LNCaP clone FGC (cell line): Measurements from ENCODE around the gene HSPA5.
"Not testable (repeated sequence)": the region's sequence is repeated elsewhere in the genome, so short reads cannot be mapped to it uniquely, and the experiment has no call there.

Experiments
- DNase-seq: peaks from one replicate; pipeline ENCODE4 v3.0.0-alpha.2; 2011; ENCODE audit warnings: low read depth
- H3K4me3 ChIP-seq: 2 replicates; pipeline ENCODE4 v1.5.1; 2011; ENCODE audit warnings: mild to moderate bottlenecking, low read depth, low read length, control low read depth
- CTCF ChIP-seq: IDR thresholded peaks from 2 replicates; pipeline ENCODE4 v1.5.1; 2012; ENCODE audit warnings: mild to moderate bottlenecking; ENCODE audit not compliant: control insufficient read depth, insufficient read depth; ENCODE audit errors: extremely low read depth

Gene HSPA5

DNA sequence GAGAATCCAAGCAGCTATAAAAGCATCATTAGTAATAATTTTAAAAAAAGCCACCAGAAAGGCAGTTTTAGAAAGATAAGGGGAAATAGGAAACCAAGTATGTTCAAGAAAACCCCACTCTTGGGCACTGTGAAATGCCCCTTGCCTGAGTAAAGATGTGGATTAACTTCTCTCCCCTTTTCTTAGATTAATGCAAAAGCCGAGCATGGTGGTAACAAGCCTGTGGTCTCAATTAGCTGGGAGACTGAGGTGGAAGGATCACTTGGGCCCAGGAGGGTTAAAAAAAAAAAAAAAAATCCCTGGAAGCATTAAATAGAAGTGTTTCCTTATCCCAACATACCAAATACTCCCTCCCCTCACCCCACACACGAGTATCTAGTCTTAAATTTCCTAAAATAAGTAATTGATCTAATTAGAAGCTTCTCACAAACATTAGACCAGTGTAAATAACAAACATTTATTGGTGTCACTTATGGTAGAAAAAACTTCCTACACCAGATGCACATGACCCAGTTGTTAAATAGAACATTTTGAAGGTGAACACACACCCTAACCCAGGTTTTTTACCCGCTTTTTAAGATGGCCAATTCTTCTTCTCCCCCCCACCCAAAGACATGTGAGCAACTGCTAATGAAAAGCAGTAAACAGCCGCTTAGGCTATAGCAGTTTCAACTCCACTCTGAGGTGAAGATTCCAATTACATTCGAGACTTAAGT is 5.2 kb downstream of the HSPA5 start:
- no peak for DNase-seq
- no peak overlapping the region for H3K4me3 ChIP-seq
- TF ChIP-seq CTCF = no peak

DNA sequence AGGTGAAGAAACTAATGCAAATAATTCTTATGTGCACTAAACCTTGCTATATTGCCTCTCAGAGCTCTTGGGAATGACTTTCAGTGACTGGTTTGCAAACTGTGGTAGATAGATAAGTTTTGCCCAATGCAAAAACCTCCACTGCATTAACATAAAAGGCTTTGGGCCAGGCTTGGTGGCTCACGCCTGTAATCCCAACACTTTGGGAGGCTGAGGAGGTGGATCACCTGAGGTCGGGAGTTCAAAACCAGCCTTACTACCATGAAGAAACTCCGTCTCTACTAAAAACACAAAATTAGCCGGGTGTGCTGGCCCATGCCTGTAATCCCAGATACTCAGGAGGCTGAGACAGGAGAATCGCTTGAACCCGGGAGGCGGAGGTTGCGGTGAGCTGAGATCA is 7.0 kb downstream of the HSPA5 start:
- not testable (repeated sequence) for DNase-seq, H3K4me3 ChIP-seq

- no peak for TF ChIP-seq CTCF
- H3K4me3 ChIP-seq = no peak overlapping the region
- DNase-seq = no peak
Measured at GRCh38 chr9:125233678-125234077, 7.5 kb downstream of the HSPA5 start.

GRCh38 chr9:125227761-125228160 is 13.4 kb downstream of the HSPA5 start:
- no peak overlapping the region for H3K4me3 ChIP-seq
- TF ChIP-seq CTCF = no peak
- no peak for DNase-seq

DNA sequence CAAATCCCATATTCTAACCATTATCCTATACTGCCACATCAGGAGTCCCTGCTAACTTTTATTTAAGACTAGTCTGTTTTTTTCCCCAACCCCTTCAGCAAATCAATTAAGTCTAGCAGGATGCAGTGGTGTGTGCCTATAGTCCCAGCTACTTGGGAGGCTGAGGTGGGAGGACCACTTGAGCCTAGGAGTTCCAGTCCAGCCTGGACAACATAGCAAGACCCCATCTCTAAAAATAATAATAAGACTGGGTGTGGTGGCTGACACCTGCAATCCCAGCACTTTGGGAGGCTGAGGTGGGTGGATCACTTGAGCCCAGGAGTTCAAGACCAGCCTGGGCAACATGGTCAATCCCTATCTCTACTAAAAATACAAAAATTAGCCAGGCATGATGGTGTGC is 16.3 kb downstream of the HSPA5 start:
- not testable (repeated sequence) for DNase-seq, H3K4me3 ChIP-seq

DNA sequence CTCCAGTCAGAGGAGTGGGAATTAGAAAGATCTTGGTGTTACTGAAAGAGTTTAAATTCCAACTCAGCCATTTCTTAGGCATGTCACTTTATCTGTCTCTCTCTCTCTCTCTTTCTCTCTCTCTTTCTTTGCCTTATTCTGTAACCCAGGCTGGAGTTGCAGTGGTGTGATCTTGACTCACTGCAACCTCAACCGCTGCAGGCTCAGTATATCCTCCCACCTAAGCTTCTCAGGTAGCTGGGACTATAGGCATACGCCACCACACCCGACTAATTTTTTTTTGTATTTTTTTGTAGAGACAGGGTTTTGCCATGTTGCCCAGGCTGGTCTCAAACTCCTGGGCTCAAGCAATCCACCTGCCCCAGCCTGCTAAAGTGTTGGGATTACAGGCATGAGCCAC is 22.5 kb downstream of the HSPA5 start:
- no peak for TF ChIP-seq CTCF
- DNase-seq = no peak
- no peak overlapping the region for H3K4me3 ChIP-seq

GRCh38 chr9:125214186-125214585 is 27.0 kb downstream of the HSPA5 start:
- no peak for DNase-seq
- no peak for TF ChIP-seq CTCF
- H3K4me3 ChIP-seq = no peak overlapping the region

GRCh38 chr9:125204477-125204876 is 36.7 kb downstream of the HSPA5 start:
- TF ChIP-seq CTCF = no peak
- no peak for DNase-seq
- no peak overlapping the region for H3K4me3 ChIP-seq
